GM12878 (cell line): ENCODE measurements around the gene PARN.
"Not testable (repeated sequence)": the region's sequence is repeated elsewhere in the genome, so short reads cannot be mapped to it uniquely, and the experiment has no call there.

Source experiments
- ASH2L ChIP-seq: fragments of 300-600, 200-600 bp; sonication (generic); IDR thresholded peaks from 2 replicates; pipeline ENCODE4 v1.6.1; 2017; ENCODE audit warnings: low read depth, mild to moderate bottlenecking, borderline replicate concordance
- BCL11A ChIP-seq: IDR thresholded peaks from 2 replicates; pipeline ENCODE4 v1.6.1; 2011; ENCODE audit warnings: low read depth, low read length
- CEBPB ChIP-seq, 2 experiments: fragments of 150-350 bp in 1 of 2; IDR thresholded peaks; 2 replicates each; pipeline ENCODE4 v1.6.1; 2012 to 2014; ENCODE audit warnings: low read depth in 2 of 2, low read length in 2 of 2, borderline replicate concordance in 1 of 2, inconsistent platforms in 1 of 2
- CREM ChIP-seq: IDR thresholded peaks from 2 replicates; pipeline ENCODE4 v1.6.1; 2014; ENCODE audit warnings: antibody characterized with exemption, low read depth
- EGR1 ChIP-seq, 2 experiments: IDR thresholded peaks; 1 replicate in 1 of 2; 2 replicates in 1 of 2; pipeline ENCODE4 v1.6.1; 2011 to 2012; ENCODE audit warnings: low read depth in 2 of 2, low read length in 2 of 2, borderline replicate concordance in 1 of 2, mild to moderate bottlenecking in 1 of 2, moderate library complexity in 1 of 2
- GABPA ChIP-seq: IDR thresholded peaks from 2 replicates; pipeline ENCODE4 v1.6.1; 2014; ENCODE audit warnings: antibody characterized with exemption, low read depth, mild to moderate bottlenecking, inconsistent platforms
- JUND ChIP-seq: IDR thresholded peaks from 2 replicates; pipeline ENCODE4 v1.6.1; 2012; ENCODE audit warnings: low read depth, mild to moderate bottlenecking, low read length, improper control_type of control experiment, moderate library complexity
- POLR2AphosphoS5 ChIP-seq: IDR thresholded peaks from 2 replicates; pipeline ENCODE4 v1.6.1; 2011; ENCODE audit warnings: mild to moderate bottlenecking, low read length, inconsistent platforms
- ZBED1 ChIP-seq: IDR thresholded peaks from 2 replicates; pipeline ENCODE4 v1.6.1; 2016; ENCODE audit warnings: borderline replicate concordance
- TF ChIP-seq, protein P1 (sequence below), 3 experiments: IDR thresholded peaks in 2 of 3; conservative IDR thresholded peaks in 1 of 3; 2 replicates each; pipeline ENCODE4 v1.5.1; 2011; ENCODE audit warnings: low read depth in 3 of 3, low read length in 3 of 3, mild to moderate bottlenecking in 3 of 3, control low read depth in 2 of 3, moderate library complexity in 2 of 3, inconsistent platforms in 1 of 3, mixed read lengths in 1 of 3; ENCODE audit not compliant: control insufficient read depth in 2 of 3, insufficient read depth in 1 of 3; ENCODE audit errors: extremely low read depth in 1 of 3
- TF ChIP-seq, protein P2 (sequence below): fragments of 450-650 bp; IDR thresholded peaks from 2 replicates; pipeline ENCODE4 v1.6.1; 2017; ENCODE audit warnings: mild to moderate bottlenecking, low read depth, inconsistent platforms; ENCODE audit not compliant: poor library complexity, severe bottlenecking

DNA sequence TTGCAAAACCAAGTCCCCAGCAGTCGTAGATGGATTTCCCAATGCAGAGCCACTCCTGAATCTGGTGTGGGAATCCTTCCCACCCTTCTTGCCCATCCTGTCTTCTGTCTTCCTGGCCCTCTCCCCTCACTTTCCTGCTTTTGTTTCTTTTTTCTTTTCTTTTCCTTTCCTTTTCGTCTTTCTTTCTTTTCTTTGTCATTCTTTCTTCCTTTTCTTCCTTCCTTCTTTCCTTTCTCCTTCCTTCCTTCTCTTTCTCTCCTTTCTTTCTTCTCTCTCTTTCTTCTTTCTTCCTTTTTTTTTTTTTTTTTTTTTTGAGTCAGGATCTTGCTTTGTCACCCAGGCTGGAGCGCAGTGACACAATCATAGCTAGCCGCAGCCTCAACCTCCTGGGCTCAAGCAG is 209.8 kb downstream of the PARN start:
- TF ChIP-seq ASH2L; CREM; GABPA; POLR2AphosphoS5; BCL11A; ZBED1; CEBPB (IDR thresholded peaks at IDR 0.05; ENCODE audit: borderline replicate concordance in 1 of 2, low read depth in 2 of 2, low read length in 2 of 2); EGR1 (IDR thresholded peaks at IDR 0.05; ENCODE audit: borderline replicate concordance in 1 of 2, low read depth in 2 of 2, low read length in 2 of 2); JUND: not testable (repeated sequence)
- TF ChIP-seq, protein P1, sequence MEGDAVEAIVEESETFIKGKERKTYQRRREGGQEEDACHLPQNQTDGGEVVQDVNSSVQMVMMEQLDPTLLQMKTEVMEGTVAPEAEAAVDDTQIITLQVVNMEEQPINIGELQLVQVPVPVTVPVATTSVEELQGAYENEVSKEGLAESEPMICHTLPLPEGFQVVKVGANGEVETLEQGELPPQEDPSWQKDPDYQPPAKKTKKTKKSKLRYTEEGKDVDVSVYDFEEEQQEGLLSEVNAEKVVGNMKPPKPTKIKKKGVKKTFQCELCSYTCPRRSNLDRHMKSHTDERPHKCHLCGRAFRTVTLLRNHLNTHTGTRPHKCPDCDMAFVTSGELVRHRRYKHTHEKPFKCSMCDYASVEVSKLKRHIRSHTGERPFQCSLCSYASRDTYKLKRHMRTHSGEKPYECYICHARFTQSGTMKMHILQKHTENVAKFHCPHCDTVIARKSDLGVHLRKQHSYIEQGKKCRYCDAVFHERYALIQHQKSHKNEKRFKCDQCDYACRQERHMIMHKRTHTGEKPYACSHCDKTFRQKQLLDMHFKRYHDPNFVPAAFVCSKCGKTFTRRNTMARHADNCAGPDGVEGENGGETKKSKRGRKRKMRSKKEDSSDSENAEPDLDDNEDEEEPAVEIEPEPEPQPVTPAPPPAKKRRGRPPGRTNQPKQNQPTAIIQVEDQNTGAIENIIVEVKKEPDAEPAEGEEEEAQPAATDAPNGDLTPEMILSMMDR (IDR thresholded peaks at IDR 0.05 in 2 of 3, conservative IDR thresholded peaks at IDR 0.05 in 1 of 3; ENCODE audit: control insufficient read depth in 2 of 3, extremely low read depth in 1 of 3, insufficient read depth in 1 of 3, low read depth in 3 of 3, low read length in 3 of 3), result not testable (repeated sequence)
- TF ChIP-seq, protein P2, sequence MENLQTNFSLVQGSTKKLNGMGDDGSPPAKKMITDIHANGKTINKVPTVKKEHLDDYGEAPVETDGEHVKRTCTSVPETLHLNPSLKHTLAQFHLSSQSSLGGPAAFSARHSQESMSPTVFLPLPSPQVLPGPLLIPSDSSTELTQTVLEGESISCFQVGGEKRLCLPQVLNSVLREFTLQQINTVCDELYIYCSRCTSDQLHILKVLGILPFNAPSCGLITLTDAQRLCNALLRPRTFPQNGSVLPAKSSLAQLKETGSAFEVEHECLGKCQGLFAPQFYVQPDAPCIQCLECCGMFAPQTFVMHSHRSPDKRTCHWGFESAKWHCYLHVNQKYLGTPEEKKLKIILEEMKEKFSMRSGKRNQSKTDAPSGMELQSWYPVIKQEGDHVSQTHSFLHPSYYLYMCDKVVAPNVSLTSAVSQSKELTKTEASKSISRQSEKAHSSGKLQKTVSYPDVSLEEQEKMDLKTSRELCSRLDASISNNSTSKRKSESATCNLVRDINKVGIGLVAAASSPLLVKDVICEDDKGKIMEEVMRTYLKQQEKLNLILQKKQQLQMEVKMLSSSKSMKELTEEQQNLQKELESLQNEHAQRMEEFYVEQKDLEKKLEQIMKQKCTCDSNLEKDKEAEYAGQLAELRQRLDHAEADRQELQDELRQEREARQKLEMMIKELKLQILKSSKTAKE, result not testable (repeated sequence)
